ENCODE results near the gene ARHGAP26.

The ARHGAP26 gene

DNA sequence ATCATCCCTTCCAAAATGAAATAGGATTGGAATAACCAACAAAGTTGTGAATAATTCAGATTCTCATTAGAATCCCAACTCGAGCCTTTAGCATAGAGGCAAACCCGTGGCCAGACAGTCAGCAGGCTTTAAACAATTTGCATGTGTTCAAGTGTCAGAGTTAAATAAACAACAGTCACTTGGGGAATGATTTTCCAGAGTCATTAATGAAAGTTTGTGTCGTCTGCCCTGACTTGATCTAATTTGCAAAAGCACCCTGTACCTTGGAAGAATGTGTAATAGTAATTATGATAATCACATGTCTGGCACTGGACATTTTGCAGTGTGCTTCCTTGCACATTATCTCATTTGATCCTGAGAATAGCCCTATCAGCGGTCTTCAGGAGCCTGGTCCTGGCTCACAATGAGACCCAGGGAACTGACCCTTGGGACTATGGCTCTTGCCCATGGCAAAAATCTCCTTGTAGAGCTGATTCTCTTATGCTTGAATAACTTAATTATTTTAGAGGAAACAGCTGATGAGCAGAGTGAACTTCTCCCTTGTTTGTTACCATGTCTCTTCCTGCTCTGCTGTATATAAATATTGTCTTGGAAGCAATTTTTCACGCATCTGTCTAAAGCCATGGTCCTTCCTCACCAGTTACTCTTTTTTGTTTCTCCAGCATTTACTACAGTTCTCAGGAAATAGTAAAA is 360.6 kb downstream of the ARHGAP26 start:
- no peak for DNase-seq

DNA sequence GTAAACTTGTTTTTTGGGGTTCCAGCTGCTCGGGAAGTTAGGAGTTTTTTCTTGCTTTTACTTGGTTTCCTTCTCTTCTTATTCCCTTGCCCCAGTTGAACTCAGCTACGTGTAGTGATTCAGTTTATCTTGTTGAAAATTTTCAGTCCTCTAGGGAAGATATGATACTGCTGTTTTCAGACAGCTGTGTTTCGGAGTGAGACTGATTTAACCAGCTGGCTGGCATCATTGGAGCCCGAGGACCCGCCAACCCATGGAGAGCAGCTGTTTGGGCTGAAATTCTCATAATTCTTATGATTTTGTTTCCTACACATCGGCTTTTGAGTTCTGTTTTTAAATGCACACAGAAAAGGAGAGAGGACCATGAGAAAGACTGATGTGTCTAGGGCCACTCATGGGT is 361.8 kb downstream of the ARHGAP26 start:
- DNase-seq: no peak

DNA sequence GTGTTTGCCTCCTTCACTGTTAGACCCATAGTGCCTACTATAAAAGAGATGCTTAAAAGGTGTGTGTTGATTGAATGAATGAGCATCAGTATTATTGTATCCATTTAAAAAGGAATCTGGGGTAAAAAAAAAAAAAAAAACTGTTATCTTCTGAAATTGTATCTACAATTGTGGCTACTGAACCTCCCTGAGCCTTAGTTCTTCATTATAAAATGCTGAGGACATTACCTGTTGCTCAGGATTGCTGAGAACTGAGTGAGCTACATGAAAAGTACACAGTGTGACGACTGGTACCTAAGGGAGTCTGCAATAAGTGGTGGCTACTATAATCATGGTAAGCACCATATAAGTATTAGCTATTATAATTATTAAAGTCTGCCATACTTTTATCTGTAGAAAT is 362.6 kb downstream of the ARHGAP26 start:
- DNase-seq: no peak

DNA sequence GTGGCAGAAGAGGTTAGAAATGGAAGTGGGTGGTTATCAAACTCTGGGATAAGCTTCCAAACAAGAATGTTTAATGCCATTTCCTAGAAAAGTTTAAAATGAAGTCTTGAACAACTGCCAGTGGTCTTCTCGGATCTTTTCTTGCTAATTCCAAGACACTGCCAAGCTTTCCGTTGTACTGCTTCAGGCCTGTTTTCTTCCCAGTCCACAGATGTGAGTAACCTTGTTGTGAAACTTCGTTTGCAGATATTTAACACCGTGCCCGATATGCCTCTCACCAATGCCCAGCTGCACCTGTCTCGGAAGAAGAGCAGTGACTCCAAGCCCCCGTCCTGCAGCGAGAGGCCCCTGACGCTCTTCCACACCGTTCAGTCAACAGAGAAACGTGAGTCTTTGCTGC is 363.5 kb downstream of the ARHGAP26 start:
- no peak for DNase-seq

DNA sequence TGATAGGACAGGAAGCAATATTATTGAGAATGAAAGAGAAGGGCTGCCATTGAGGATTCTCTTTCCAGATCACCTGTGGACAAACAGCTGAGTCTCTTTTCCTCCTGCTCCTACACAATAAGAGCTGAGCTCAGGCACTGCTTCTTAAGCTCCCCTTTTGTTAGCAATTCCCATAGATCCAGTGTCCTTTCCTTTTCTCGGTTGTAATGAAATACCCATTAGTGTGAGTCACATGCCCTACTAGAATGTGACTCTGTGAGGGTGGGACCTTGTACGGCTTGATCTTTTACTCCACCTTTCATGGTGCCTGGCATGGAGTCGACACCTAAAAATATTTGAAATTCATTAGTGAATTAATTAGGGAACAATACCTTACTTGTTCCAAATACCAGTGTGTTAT is 364.1 kb downstream of the ARHGAP26 start:
- no peak for DNase-seq

DNA sequence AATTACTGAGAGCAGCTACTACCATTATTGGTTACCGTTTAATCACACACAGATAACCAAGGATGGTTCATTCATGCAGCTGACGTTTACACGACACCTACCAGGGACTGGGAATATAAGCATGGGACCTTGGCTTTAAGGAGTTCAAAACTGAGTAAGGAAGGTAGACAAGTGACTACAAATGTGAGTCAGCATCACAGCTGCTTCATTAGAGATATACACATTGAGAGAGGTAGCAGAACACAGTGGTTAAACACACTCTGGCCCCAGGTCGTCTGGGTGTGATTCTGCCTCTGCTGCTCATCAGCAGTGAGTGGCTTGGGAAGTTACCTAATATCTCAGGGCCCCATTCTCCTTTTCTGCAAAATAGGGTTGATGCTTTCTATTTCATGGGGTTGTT is 364.7 kb downstream of the ARHGAP26 start:
- no peak for DNase-seq

DNA sequence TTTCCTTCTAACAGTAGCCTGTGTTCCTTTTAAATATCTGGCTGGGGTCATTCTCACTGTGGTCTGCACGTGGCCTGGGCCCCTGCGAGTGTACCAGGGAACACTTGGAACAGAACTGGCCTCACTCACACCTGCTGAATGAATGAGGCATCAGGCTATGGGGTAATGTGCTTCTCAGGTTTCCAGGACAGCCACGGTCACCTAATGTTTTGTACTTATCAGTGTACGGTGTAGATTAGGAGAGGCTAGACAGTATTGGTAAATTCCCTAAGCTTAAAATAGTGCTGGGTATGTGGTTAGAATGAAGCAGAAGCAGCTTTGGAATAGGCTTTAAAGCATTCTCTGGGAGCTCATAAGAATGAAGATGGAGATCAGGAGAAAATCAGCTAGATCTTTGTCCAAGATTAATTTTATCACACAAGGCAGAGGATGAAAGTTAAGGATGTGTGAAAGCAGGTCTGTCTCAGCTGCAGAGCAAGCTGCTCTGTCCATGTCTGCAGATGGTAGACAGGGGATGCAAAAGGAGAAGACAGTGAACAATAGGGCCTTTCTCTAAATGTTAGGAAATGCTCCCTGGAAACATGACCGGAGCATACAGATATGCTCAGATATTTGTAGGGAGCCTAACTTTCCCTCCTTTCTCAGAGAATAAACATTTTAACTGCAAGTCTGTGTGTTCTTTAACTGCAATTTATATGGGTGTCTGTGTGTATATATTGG is 365.8 kb downstream of the ARHGAP26 start:
- no peak for DNase-seq

DNA sequence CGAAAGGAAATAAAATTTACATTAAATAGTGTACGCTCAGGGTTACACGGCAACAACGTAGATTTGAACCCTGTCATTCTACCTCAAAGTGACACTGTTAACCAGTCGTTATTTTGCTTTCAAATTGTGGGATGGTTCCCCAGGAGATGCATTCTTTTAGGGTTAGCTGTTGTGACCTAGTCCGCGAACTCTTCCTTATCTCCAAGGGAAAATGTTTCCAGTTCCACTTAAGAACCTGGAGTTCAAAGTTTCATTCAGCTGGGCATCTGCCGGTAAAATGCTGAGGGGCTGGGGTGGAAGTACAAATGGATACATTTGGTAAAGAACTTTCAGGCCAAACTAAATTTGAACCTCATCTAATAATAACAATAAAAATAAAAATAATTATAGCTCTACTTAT is 368.7 kb downstream of the ARHGAP26 start:
- no peak for DNase-seq

DNA sequence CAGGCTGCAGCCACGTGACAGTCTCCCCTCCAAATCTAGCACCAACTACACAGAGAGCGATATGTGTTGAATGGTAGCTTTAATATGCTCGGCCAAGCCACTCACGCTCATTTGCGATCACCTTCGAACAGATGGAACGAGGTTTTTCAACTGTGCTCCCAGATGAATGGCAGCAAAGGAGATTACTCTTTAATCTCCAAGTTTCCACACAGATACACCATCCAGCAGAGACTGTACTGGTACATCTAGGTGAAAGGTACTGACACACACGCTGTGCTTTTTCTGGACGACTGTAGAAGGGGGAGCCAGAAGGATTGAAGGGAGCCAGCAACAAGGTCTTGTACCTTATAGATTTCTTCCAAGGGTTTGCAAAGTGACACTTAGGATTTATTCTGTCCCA is 369.4 kb downstream of the ARHGAP26 start:
- DNase-seq: no peak

DNA sequence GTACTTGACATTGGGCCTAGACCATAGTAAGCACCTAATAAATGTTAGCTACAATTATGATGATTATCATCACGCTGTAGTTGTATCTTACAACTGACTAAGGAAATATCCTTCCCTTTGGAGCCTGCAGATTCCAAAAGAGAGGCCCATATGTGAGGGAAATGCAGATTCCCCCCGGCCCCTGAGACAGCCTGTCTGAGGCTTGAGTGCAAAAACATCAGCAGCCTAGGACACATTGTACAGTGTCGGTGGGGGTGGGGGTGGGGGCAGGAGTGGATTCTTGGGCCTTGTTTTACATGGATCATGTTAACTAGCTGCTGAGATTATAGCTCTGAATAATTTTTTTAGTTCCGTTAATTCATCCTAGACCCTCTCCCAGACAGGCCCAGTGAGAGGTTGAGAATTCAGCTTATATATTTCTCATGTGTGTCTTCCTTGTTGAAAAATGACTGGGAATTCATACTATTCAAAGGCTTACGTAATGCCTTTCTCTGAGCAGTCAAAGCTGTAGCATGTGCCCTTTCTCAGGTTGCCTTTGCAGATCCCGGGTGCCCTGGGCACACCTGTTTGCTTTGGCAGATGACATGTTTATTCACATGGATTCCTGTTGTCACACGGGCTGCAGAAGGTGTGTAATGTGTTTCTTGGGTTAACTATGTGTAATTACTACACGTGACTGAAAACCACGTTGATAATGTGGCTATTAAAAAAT is 370.5 kb downstream of the ARHGAP26 start:
- no peak for DNase-seq

DNA sequence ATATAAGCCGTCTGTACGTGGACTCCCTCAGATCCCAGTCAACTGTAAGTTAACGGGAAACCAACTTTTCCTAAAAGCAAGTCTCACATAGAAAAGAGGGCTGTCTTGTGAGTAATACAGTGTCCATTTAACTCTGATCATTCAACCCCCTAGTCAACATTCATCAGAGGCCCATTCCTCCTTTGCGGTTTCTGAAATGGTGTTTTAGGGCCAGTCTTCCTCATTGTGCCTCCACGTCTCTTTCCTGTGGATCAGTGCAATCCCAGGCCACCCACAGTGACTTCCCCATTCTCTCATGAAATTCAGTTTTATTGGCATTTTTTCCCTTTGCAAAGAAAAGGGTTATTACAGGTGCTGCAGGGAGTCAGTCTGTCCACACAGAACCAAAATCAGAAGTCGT is 371.5 kb downstream of the ARHGAP26 start:
- DNase-seq: no peak

DNA sequence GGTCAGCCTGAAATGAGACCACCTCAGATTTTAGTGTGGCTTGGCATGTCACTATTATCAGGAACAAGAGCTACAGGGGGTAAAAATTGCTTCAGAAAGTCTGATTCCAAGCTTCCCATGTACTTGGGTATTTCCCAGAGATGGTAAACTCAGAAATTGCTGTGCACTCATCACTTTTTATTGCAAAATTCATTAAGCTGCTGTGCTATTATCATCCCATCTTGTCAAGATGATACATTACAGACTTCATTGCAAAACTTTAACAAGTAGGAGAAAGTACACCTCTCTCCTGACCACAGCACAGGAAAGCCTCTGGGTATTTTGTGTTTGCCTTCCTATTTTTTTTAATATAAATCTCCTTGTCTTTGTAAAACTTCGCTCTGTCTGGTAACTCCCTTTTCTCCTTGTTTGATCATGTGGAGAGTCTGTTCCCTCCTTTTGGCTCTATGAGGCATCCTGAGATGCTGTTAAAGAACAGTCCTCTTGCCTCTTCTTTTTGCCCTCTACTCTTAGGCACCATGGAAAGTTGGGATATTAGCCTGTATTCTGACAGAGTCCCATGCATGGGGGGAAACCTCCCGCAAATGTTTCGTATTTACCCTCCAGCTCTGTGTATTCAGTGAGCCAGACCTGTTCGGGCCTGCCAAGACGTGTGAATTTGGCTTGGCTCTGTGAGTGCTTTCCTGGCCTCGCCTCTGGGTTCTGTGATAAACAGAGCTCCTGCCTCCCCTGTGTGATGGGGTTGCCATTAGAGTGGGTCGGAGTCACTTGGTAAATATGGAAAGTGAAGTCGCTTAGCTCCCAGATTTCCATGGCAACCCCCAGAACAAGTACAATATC is 372.6 kb downstream of the ARHGAP26 start:
- no peak for DNase-seq

DNA sequence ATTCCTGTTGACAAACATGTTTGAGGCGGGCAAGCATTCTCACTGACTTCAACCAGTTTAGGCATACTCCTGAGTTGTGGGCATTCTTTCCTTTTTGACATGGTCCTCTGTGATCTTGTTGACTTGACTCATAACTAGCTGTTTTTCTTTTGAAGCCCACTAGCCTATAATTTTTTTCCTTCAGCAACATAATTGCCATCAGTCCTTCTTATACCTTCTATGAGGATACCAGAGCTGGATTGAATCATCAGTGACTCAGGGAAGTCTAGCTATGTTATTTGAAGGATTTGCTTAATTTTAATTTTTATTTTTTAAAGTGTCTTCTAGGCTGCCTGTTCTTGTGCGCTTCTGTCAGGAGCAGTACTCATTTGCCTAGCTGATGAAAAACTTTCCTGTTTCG is 373.8 kb downstream of the ARHGAP26 start:
- DNase-seq: no peak

DNA sequence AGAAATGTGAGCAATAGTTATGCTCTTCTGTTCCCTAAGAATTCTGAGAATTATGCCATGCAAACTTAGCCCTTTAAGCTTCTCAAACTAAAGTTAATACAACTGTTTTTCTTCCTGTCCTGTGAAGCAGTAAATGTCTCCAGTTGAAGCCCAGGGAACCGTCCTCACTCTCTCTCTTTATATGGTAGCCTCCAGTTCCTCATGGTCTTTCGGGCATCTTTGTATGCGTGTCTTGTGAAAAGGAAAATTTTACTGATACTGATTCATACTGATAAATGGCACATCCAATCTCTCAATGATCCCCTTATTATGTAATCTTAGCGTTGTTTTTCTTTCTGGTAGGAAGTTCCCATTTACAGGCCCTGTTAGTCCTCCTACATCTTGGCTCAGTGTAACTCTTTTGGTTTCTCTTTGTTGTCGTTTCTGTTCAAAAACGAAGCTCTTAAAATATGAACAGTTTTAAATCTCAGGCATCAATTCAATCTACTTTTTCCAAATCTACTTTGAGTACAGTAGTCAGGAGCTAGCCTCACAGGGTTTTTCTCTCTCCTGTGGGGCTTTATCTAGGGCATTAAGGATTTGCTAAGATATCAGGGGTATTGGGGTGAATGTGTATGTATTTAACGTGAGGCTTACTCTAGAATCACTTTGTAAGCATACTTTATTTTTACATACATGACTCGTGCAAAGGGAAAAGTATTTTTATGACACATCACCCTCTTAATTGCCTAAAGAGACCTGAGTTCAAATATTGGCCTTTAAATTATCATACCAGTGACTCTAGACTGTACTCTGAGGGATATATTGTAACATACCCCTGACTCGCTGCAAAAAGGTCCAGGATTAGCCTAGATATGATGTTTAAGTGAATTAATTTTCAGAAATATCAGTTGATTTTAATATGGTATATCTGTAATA is 375.3 kb downstream of the ARHGAP26 start:
- DNase-seq: no peak

DNA sequence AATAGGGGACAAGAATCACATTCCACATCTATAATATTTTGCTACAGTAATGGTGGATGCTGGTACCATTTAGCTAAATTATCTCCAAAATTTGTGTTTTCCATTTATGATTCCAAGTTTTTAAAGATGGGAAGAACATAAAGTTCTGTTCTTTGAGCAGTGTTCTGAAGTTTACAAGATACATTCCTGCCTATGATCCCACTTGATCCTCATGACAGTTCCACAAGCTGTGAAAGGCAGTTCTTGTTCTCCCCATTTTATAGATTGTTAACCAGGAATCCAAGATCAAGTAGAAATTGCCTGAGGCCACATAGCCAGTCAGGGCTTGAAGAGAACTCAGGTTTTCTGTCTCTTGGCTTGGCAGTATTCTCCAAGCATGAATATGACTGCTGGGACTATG is 376.0 kb downstream of the ARHGAP26 start:
- no peak for DNase-seq

DNA sequence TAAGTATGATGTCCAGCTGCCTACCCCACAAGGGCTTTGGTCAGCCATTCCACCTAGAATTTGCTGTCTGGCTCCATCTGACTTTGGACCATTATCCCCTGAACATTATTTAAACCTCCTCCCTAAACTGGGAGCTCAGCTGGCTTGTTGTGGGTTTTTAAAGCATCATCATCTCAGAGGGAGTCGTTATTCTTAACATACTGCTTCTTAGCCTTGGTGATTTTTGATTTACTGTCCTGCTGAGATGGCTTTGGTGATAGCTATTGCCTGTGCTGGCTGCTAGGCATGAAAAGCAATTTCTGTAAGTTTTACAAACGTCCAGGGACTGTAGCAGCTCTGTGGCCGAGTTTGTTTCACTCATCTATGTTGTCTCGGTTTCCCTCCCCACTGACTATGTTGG is 377.2 kb downstream of the ARHGAP26 start:
- no peak for DNase-seq

DNA sequence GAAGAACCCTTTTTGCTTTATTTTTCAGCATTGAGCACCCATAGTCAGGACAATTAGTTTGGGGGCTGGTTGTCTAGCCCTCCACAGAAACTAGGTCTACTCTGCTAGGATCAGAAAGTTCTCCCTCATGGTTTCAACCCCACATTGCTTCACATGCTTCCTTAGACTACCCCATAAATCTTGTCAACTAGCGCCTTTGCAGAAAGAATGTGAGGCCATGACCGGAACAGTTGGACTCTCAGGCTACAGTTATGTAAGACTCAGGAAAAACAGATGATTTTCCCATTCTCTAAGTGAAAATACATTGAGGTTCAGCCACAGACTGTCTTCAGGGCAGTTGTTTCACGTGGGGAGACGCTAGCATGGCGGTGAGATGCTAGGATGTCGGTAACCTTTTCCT is 377.7 kb downstream of the ARHGAP26 start:
- no peak for DNase-seq

DNA sequence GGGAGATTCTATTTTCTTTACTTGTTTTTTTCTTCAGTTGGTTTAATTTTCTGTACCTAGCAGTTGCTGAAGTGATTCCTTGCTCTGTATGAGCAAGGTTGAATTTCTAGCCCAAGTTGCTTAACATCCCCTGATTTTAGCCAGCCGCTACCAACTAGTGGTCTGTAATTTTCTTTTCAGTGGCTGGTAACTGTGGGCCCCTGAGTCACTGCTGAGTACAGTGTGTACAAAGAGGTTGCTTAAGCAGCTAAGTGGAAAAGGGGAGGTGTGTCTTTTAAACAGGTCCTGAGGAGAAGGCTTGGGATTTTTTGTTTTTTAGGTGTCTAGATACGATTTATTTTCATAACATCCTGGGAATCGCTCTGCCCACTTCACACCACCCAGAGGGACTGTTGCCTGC is 378.6 kb downstream of the ARHGAP26 start:
- no peak for DNase-seq

DNA sequence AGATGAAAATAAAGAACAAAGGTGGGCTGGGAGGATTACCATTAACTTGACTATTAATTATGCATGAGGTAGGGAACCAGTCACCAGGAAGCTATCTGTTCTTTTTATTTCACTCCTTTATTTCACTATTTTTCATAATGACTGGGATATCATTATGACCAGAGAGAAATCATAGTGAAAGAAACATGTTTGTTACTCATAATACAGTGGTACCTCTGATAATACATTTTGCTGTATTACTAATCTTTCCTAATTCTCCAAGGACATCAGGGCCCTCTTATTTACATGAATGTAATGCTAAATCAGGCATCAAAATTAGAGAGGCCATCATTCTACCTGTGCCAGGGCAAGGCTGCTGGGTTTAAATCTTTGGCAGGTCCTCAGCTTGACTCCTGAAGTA is 379.6 kb downstream of the ARHGAP26 start:
- DNase-seq: no peak

DNA sequence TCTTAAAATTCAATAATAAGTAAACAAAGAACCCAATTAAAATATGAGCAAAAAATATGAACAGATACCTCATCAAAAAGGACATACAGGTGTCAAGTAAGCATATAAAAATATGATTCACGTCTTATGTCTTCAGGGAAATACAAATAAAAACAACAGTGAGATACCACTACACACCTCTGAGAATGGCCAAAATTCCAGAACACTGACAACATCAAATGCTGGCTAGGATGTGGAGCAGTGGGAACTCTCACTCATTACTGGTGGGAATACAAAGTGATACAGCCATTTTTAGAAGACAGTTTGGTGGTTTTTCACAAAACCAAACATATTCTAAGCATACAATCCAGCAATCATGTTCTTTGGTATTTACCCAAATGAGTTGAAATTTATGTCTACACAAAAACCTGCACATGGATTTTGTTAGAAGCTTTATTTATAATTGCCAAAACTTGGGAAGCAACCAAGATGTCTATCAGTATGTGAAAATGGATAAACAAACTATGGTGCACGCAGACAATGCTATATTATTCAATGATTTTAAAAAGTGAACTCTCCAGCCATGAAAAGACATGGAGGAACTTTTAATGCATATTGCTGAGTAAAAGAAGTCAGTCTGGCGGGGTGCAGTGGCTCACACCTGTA is 381.0 kb downstream of the ARHGAP26 start:
- no peak for DNase-seq

DNA sequence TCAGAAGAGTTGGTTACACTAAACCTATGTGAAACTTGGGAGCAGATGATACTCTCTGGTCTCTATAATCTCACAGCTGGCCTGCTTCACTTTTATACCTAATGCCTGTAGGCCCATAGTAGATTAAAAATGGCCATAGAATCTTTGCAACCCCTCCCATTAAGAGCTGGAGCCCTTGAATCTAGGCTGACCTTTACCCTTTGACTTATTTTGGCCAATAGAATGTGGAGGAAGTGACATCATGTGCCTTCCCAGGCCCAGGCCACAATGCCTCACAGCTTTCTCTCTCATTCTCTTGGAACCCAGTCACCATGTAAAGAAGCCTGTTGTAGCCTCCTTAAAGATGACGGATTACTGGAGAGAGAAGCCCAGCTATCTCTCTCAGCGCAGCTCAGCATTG is 382.3 kb downstream of the ARHGAP26 start:
- DNase-seq: no peak

Measured in CD4-positive, alpha-beta T cell treated with Interleukin-4 for 1 hour (primary cell).